HG03135 (cell line): Measurements from ENCODE around the gene MEIS3.
"Not testable (repeated sequence)": the region's sequence is repeated elsewhere in the genome, so short reads cannot be mapped to it uniquely, and the experiment has no call there.

Experiments
- ATAC-seq: cut with Tn5 transposase; IDR thresholded peaks from one replicate; pipeline ENCODE4 v1.9.1; 2021; ENCODE audit warnings: mild to moderate bottlenecking, moderate library complexity; ENCODE audit not compliant: unreplicated experiment

Gene MEIS3

GRCh38 chr19:47388721-47389120 is 30.6 kb downstream of the MEIS3 start:
- ATAC-seq: not testable (repeated sequence)

- not testable (repeated sequence) for ATAC-seq
These were observed 31.7 kb downstream of the MEIS3 start for GRCh38 chr19:47387623-47388022.

DNA sequence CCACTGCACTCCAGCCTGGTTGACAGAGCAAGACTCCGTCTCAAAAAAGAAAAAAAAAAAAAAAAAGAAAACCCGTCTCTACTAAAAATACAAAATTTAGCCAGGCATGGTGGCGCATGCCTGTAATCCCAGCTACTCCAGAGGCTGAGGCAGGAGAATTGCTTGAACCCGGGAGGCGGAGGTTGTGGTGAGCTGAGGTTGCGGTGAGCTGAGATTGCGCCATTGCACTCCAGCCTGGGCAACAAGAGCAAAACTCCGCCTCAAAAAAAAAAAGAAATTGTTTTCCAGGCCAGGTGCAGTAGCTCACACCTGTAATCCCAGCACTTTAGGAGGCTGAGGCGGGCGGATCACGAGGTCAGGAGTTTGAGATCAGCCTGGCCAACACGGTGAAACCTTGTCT is 32.7 kb downstream of the MEIS3 start:
- not testable (repeated sequence) for ATAC-seq

- ATAC-seq: not testable (repeated sequence)
These were observed 34.8 kb downstream of the MEIS3 start for GRCh38 chr19:47384533-47384932.

GRCh38 chr19:47383890-47384289 is 35.4 kb downstream of the MEIS3 start:
- not testable (repeated sequence) for ATAC-seq

DNA sequence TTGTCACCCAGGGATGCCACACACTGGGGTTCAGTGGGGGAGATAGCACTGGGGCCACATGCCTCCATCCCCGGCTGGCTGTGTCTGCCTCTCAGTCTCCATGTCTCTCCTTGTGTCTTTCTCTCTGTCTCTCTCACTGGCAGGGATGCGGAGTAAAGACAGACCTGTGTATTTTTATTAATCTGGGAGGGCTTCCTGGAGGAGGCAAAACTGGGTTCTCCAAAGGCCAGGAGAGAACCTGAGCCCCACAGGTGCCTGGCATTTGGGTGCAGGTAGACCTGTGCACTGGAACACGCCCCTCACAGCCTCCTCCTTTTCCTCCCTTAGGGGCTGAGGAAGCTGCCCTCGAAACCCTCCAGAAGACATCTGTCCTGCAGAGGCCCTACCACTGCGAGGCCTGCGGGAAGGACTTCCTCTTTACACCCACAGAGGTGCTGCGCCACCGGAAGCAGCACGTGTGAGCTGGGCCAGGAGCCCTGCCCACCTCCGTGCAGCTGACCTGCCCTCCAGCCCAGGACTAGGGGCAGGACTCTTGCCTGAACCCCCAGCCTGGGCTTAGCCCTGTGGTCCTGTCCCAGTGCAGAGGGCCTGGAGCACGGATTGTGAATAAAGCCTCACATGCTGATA is 37.6 kb downstream of the MEIS3 start:
- ATAC-seq: no peak

GRCh38 chr19:47381121-47381520 is 38.2 kb downstream of the MEIS3 start:
- ATAC-seq: no peak

DNA sequence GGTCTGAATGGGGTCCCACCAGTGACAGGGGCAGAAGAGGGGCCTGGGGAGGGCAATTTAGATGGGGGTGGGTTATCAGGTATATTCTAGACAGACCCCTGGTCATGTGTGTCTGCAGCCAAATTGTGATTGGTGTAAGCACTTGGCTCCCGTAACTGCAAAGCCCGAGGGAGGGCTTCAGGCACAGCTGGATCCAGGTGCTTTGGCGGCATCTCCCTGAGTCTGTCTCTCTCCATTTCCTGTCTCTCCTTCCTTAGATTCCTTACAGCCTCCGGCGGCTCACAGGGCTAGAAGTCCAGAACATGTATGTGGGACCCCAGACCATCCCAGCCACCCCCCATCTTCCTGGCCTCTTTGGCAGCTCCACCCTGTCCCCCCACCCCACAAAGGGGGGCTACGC is 38.8 kb downstream of the MEIS3 start:
- ATAC-seq: no peak

GRCh38 chr19:47379381-47379938 is 39.9 kb downstream of the MEIS3 start:
- no peak for ATAC-seq

- no peak for ATAC-seq
These were observed 41.1 kb downstream of the MEIS3 start for GRCh38 chr19:47378246-47378645.

GRCh38 chr19:47377801-47378200 is 41.5 kb downstream of the MEIS3 start:
- ATAC-seq: no peak

GRCh38 chr19:47377208-47377701 is 42.1 kb downstream of the MEIS3 start:
- ATAC-seq: no peak

- no peak for ATAC-seq
These were observed 42.7 kb downstream of the MEIS3 start for GRCh38 chr19:47376589-47377144.

GRCh38 chr19:47375694-47376588 is 43.4 kb downstream of the MEIS3 start:
- no peak for ATAC-seq

- ATAC-seq: no peak
These were observed 44.2 kb downstream of the MEIS3 start for GRCh38 chr19:47374876-47375693.

DNA sequence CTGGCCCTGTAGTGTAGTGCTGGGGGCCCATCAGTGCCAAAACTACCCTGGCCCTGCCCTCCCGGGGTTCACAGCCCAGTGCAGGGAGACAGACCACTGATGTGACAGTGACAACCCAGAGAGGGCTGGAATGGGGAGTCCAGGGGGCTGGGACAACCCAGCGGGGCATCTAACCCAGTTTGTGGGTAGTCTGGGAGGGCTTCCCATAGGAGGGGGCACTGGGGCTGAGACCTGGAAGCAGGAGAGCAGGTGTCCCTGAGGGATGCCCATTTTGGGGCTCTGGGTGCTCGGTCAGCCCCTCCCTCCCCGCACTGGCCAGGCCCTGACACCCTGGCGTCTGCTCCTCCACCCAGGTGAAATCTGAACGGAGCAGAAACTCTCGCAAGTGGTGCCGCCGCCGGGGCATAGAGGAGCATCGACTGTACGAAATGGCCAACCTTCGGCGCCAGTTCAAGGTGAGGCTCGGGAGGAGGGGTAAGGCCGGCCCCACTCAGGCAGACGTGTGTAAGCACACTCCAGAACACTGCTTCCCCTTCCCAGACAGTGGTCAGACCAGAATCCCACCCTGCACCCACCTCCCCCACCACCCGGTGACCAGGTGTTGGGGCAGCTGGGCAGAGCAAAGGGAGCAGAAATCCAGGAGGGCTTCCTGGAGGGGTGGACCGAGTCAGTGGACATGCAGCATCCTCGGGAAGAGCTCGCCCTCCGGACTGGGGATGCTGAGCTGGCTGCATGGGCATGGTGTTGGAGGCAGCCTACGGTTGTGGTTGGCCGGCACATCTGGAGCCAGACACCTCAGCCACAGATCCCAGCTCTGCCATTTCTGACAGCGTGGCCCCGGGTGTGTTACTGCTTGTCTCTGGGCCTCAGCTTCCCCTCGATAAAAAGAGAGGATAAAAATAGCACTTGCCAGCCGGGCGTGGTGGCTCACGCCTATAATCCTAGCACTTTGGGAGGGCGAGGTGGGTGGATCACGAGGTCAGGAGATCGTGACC is 45.8 kb downstream of the MEIS3 start:
- no peak for ATAC-seq

DNA sequence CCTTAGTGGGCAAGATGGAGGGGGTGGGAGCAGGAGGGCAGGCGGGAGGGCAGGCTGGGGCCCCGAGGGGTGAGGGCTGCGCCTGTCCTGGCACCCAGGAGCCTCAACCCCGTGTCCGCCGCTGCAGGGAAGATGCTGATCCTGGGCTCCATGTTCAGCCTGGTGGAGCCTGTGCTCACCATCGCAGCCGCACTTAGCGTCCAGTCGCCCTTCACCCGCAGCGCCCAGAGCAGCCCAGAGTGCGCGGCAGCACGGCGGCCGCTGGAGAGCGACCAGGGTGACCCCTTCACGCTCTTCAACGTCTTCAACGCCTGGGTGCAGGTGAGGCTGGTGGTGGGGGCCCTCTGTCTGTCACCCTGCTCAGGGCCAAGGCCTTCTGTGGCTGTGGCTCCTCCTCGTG is 46.7 kb downstream of the MEIS3 start:
- ATAC-seq: no peak

DNA sequence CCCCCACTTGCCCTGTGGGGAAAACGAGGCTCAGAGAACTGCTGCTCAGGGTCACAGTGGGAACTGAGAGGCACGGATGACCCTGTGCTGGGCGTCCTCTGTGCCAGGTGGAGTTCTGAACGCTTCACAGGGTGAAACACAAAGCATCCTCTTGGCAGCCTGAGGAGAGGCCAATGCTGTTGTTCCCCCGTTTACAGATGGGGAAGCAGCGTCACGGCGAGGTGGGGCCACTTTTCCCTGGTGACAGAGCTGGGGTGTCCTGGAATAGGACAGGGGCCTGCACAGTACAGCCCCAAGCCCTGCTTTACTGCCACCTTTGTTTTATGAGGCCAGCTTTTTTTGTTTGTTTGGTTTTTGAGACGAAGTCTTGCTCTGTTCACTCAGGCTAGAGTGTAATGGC is 48.1 kb downstream of the MEIS3 start:
- ATAC-seq: no peak

DNA sequence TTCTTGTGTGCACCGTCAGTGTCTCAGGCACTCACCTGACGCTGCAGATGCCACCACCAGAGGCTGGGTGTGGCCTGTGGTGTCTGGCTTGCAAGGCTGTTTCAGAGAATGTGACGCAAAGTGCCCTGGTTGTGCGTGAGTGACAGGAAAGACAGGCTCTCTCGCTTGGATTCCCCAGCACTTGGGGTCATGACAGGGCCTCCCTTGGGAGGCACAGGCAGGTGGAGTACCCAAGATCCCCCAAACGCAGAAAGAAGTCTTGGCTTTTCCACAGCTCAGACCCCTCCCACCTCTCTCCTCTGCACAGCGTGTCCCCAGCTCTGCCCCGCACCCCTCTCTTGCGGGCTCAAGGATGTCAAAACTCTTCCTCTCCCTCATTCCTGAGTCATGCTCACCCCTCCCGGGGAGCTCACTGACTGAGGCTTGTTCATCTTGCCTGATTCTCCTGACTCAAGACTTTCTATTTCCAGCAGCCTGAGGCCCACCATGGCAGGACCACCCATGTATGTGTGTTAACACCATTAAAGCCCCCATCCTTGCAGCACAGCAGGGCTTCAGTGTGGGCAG is 49.2 kb downstream of the MEIS3 start:
- no peak for ATAC-seq
